ENCODE data around the gene TIMP3. TPM values are rescaled to one million over a fixed set of nuclear protein-coding genes. Genes with fewer than 3 reads are reported as not detected.
A peak's percentile ranks its signal among the peaks of the same experiment; 100 is the strongest.

The TIMP3 gene
- total and polyA plus RNA-seq, 8 donors = 30.4 to 248 (median 107) TPM

- no peak for DNase-seq
These were observed 36.3 kb upstream of the TIMP3 start for GRCh38 chr22:32765132-32765618.

GRCh38 chr22:32771756-32772155 is 29.7 kb upstream of the TIMP3 start:
- WGBS, 5 donors = 36 to 48% (median 42%) methylated on average over 4 of the region's 4 CpGs
- no peaks in the 10 kb centered on the region for H3K27me3 ChIP-seq
- peaks cover 0 to 8% (median 2%) of the 10 kb centered on the region in 4 donors for H3K9me3 ChIP-seq
- DNase-seq = no peak
- H3K4me1 ChIP-seq = no peaks in the 10 kb centered on the region
- H3K4me3 ChIP-seq = no peak overlapping the region
- TF ChIP-seq EP300 (IDR thresholded peaks at IDR 0.05) (no peak), POLR2A (IDR thresholded peaks at IDR 0.05) (no peak), CTCF (IDR thresholded peaks at IDR 0.05) (no peak), POLR2AphosphoS5 (IDR thresholded peaks at IDR 0.05) (no peak)
- no peaks in the 10 kb centered on the region for H3K36me3 ChIP-seq
- no peak overlapping the region for H3K27ac ChIP-seq
- intact Hi-C loops (cut with DNase I; ENCODE audit: low total_unique reads) = no loop called here

More at GRCh38 chr22:32765132-32765618, 36.3 kb upstream of the TIMP3 start:
- WGBS, 5 donors = 63 to 71% (median 66%) methylated on average over 12 of the region's 12 CpGs
- intact Hi-C loops (cut with DNase I; ENCODE audit: low total_unique reads) = no loop called here
- no peak overlapping the region for H3K4me3 ChIP-seq
- TF ChIP-seq POLR2AphosphoS5 (IDR thresholded peaks at IDR 0.05) = no peak
- no peak for TF ChIP-seq POLR2A (IDR thresholded peaks at IDR 0.05)
- no peak for TF ChIP-seq EP300 (IDR thresholded peaks at IDR 0.05)
- no peak for TF ChIP-seq CTCF (IDR thresholded peaks at IDR 0.05)
- H3K9me3 ChIP-seq = peaks cover 0 to 8% (median 2%) of the 10 kb centered on the region in 4 donors
- H3K36me3 ChIP-seq = no peaks in the 10 kb centered on the region
- H3K27ac ChIP-seq = peak overlapping the region in 4 of 5 donors; percentile 61 to 77 (median 70)
- H3K27me3 ChIP-seq = peaks cover 0 to 9% (median 0%) of the 10 kb centered on the region in 3 donors
- peaks cover 0 to 23% (median 12%) of the 10 kb centered on the region in 4 donors for H3K4me1 ChIP-seq

DNA sequence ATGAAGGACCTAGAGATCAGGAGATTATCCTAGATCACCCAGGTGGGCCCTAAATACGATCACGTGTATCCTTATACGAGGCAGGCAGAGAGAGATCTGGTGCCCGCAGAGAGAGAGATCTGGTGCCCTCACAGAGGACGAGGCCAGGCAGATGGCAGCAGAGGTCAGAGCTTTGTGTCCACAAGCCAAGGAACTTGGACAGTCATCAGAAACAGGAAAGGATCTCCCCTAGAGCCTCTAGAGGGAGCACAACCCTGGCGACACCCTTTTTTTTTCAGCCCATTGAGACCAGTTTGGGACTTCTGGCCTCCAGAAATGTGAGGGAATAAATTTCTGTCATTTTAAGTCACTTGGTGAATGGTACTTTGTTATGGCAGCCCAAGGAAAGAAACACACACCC is 25.5 kb upstream of the TIMP3 start:
- Histone ChIP-seq H3K27ac (no peak overlapping the region), H3K27me3 (no peaks in the 10 kb centered on the region), H3K4me1 (peaks cover 0 to 15% (median 0%) of the 10 kb centered on the region in 4 donors), H3K4me3 (no peak overlapping the region), H3K9me3 (no peaks in the 10 kb centered on the region), H3K36me3 (no peaks in the 10 kb centered on the region)
- DNase-seq = no peak
- intact Hi-C loops (cut with DNase I; ENCODE audit: low total_unique reads) = no loop called here
- TF ChIP-seq CTCF (IDR thresholded peaks at IDR 0.05) (no peak), EP300 (IDR thresholded peaks at IDR 0.05) (no peak), POLR2A (IDR thresholded peaks at IDR 0.05) (no peak), POLR2AphosphoS5 (IDR thresholded peaks at IDR 0.05) (no peak)
- WGBS, 5 donors = 68 to 86% (median 75%) methylated on average over 6 of the region's 6 CpGs

GRCh38 chr22:32776397-32776796 is 25.1 kb upstream of the TIMP3 start:
- TF ChIP-seq CTCF (IDR thresholded peaks at IDR 0.05) = no peak
- TF ChIP-seq EP300 (IDR thresholded peaks at IDR 0.05) = no peak
- no peak for TF ChIP-seq POLR2A (IDR thresholded peaks at IDR 0.05)
- TF ChIP-seq POLR2AphosphoS5 (IDR thresholded peaks at IDR 0.05) = no peak
- Histone ChIP-seq H3K4me3 (no peak overlapping the region), H3K27me3 (no peaks in the 10 kb centered on the region), H3K4me1 (peaks cover 0 to 15% (median 0%) of the 10 kb centered on the region in 4 donors), H3K36me3 (no peaks in the 10 kb centered on the region), H3K9me3 (no peaks in the 10 kb centered on the region), H3K27ac (no peak overlapping the region)
- WGBS, 5 donors = 75 to 95% (median 86%) methylated on average over 4 of the region's 4 CpGs
- DNase-seq = no peak
- intact Hi-C loops (cut with DNase I; ENCODE audit: low total_unique reads) = no loop called here

All from stomach (tissue), 9 donors.